GM18511 (cell line): ENCODE data around the gene BCAS4.
"Not testable (repeated sequence)": the region's sequence is repeated elsewhere in the genome, so short reads cannot be mapped to it uniquely, and the experiment has no call there.

Source experiments
- ATAC-seq: cut with Tn5 transposase; IDR thresholded peaks from one replicate; pipeline ENCODE4 v1.9.1; 2021; ENCODE audit warnings: mild to moderate bottlenecking, moderate library complexity; ENCODE audit not compliant: unreplicated experiment

Gene BCAS4

DNA sequence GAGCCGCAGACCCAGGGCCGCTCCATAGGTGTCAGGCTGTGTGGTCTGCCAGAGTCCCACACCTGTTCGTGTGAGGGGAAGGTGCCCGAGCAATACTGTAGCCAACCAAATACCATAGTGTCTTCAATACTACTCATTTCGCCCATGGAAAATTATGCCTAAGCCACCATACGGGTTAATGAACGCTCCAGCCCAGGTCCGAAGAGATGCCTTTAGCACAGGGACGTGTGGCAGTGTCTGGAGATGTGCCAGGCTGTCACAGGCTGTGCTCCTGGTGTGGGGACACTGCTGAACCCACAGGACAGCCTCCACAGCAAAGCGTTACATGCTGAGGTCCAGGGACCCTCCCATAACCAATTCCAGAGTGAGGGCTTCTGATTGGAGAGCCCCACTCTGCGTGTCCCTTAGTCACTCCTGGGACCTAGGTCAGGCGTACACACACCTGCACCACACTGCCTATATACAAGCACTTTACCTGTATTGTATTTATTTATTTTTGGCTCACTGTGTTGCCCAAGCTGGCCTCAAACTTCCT, 25.2 kb upstream of the BCAS4 start:
- ATAC-seq = not testable (repeated sequence)

DNA sequence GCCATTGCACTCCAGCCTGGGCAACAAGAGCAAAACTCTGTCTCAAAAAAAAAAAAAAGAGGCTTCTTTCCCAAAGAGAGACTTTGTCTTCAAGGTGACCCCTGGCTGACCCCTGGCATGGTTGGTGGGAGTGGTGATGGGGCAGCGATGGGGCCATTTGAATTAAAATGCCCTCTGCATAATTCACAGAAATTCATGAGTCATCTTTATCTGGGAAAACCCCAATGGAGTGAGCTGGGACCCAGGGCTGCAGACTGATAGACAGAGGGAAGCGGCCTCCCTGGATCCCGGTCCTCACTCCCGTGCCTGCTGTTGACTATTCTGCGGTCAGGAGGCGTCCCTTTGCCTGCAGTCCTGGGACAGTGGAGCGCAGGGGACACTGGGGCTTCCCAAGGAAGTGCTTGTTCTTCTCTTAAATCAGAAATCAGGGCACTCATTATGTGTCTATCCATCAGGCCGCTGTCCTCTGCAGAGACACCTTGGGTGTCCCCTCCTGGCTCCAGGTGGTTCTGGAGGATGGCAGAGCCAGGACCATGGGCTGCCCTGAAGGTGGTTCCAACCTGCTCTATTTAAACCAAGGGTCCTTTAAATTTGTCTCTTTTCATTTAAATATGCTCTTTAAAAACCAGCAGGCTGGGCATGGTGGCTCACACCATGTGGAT, 23.3 kb upstream of the BCAS4 start:
- ATAC-seq = not testable (repeated sequence)

DNA sequence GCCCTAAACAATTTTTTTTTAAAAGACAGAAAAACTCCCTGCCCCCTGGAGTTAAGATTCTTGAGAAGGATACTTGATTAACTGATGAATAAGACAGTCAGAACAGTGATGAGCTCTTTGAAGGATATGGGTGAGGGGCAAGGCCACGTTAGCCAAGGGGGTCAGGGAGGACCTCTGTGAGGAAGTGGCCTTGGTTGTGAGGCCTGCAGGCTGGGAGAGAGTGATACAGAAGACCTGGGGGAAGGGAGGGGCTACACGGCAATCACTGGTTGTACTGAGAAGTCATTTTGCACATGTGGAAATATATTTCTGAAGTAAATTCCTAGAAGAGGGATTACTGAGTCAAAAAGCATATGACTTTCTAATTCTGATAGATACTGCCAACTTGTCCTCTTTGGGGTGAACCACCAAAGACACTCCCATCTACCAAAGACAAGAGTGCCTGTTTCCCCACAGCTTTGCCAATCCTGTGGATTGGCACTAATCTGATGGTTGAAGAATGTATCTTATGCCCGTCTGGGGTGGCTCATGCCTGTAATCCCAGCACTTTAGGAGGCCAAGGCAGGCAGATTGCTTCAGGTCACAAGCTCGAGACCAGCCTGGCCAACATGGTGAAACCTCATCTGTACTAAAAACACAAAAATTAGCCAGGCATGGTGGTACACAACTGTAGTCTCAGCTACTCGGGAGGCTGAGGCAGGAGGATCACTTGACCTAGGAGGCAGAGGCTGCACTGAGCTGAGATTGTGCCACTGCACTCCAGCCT, 22.3 kb upstream of the BCAS4 start:
- ATAC-seq = no peak

DNA sequence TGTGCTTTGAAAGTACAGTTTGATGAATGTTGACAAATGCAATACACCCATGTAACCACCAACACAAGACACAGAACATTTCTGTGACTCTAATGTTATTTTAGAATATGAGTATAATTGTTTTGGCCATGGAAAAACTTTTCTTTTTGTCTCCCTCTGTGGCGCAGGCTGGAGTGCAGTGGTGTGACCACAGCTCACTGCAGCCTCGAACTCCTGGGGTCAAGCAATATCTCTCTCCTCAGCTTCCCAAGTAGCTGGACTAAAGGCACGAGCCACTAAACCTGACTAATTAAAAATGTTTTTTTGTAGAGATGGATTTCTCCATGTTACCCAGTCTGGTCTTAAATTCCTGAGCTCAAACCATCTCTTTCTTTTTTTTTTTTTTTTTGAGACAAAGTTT, 20.3 kb upstream of the BCAS4 start:
- no peak for ATAC-seq

DNA sequence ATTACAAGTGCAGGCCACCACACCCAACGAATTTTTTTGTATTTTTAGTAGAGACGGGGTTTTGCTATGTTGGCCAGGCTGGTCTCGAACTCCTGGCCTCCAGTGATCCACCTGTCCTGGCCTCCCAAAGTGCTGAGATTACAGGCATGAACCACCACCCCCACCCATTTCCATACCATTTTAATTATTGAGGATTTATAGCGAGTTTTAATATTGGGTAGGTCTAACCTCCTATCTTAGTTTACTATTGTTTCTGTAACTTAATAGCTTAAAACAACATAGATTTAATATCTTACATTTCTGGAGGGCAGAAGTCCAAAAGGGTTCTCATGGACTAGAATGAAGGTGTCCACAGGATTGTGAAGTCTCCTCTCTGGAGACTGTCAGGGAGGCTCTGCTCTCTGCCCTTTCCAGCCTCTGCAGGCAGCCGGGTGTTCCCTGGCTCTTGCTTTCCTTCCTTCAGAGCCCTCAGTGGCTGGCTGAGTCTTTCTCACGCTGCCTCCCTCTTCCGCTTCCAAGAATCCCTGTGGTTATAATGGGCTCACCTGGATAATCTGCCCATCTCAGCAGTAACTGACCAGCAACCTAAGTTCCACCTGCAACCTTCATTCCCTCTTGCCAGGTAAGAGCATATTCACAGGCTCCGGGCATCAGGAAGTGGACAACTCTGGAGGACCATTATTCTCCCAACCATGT, 18.6 kb upstream of the BCAS4 start:
- ATAC-seq = no peak

DNA sequence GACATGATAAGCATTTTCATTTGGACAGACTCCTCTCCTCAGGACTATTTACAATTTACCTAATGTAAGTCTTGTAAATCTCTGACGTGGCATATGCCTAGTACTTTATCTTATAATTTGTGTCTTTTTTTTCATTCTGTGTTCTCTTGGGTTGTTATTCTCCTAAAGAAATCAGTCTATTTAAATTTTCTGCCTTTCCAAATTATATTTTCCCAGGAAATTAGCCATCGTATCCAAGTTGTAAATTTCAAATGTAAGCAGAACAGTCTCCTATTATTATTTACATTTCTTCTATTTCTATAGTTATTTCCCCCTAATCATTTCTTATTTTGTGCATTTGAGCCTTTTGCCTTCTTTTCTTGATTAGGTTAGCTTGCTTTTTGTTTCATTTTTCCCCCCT, 17.5 kb upstream of the BCAS4 start:
- ATAC-seq = no peak

DNA sequence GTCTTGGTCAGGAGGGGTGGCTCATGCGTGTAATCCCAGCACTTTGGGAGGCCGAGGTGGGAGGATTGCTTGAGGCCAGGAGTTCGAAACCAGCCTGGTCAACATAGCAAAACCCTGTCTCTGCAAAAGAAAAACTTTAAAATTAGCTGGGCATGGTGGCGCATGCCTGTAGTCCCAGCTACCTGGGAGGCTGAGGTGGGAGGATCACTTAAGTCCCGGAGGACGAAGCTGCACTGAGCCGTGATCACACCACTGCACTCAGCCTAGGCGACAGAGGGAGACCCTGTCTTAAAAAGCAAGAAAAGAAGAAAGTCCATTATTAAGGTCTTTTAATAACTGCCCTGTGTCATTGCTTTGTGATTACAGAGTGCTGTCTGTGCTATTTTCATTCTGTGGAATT, 15.9 kb upstream of the BCAS4 start:
- not testable (repeated sequence) for ATAC-seq

DNA sequence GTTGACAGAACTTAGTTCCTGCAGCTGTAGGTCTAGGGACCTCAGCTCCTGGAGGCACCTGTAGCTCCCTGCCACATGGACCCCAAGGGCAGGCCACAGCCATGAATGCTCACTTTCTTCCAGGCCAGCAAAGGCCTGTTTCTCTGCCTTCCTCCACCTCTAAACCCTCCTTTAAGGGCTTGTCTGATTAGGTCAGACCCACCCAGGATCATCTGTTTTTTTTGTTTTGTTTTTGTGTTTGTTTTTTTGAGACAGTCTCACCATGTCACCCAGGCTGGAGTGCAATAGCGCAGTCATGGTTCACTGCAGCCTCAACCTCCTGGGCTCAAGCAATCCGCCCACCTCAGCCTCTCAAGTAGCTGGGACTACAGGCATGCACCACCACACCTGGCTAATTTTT, 11.5 kb upstream of the BCAS4 start:
- no peak for ATAC-seq

DNA sequence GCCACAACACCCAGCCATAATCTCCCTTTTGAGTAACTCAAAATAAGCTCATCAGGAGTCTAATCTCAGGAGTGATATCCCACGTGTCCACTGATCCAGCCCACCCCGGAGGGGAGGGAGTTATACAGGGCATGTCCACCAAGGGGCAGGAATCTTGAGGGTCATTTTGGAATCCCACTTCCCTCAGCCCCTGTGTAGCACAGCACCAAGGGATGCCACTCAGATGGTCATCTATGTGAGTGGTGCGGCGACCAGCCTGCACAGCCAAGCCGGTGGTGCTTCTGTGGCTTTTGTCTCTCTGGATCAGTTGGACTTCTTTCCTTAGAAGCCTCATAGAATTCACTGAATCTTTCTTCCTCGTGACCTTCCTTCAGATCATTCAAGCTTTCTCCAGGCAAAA, 11.0 kb upstream of the BCAS4 start:
- ATAC-seq = no peak

DNA sequence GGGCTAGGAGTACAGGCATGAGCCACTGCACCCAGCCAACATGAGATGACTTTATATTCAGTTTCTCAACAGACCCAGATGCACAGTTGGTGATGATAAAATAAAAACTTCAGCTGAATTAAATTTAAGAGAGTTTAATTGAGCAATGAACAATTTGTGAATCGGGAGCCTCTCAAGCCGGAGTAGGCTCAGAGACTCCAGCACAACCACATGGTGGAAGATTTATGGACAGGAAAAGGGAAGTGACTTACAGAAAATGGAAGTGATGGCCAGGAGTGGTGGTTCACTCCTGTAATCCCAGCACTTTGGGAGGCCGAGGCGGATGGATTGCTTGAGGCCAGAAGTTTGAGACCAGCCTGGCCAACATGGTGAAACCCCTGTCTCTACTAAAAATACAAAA, 10.4 kb upstream of the BCAS4 start:
- ATAC-seq = no peak

DNA sequence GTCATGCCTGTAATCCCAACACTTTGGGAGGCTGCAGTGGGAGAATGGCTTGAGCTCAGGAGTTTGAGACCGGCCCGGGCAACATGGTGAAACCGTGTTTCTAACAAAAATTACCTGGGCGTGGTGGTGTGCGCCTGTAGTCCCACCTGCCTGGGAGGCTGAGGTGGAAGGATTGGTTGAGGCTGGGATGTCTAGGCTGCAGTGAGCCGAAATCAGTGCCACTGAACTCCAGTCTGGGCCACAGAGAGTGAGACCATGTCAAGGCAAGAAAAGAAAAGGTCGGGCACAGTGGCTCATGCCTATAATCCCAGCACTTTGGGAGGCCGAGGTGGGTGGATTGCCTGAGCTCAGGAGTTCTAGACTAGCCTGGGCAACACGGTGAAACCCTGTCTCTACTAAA, 8.2 kb upstream of the BCAS4 start:
- no peak for ATAC-seq

DNA sequence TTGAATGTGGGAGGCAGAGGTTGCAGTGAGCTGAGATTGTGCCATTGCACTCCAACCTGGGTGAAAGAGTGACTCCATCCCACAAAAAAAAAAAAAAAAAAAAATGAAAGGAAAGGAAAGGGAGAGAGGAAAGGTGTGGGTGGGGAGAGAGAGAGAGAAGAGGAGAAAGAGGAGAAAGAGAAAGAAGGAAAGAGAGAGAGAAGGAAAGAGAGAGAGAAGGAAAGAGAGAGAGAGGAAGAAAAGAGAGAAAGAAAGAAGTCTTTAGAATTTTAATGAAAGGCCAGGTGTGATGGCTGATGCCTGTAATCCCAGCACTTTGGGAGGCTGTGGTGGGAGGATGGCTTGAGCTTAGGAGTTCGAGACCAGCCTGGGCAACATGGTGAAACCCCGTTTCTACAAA, 7.7 kb upstream of the BCAS4 start:
- ATAC-seq = no peak

DNA sequence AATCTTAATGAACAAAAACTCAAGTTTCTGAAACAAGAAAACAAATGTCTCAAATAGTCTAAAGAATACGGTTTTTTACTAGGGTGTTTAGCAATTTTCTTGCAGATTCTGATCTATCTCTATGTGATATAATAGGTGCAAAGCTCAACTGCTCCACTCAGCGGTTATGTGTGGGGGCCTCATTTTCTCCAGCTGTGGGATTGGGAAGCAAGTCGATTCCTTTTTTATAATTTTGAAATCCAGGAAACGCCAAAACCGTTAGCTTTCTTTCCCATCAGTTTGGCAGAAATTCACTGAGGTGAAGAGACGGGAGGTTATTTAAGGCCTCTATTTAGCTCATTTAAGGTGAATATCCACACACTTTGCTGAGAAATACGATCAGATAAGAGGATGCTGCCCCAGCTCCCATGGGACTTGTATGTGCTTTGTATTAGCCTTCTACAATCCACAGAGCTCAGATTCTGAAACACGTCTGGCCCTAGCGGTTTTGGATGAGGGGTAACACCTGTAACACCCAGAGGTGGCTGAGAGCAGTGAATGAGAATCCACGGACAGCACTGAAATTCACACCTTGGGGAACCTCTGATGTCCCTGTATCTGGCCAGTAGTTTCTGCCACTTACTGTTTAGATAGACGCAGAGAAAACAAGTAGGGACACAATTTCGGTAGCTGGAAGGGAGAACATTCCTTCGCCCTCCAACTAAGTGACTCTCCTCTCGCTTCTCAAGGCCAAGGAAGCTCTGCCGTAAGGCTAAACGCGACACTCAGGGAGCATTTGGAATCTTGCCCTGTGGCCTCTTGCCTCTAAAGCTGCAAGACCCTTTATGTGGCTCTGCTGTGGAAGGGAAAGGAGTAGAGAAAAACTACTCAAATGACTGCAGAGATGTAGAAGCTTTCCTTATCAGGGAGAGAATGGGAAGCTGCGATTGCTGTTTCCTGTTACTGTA, 6.5 kb upstream of the BCAS4 start:
- no peak for ATAC-seq

DNA sequence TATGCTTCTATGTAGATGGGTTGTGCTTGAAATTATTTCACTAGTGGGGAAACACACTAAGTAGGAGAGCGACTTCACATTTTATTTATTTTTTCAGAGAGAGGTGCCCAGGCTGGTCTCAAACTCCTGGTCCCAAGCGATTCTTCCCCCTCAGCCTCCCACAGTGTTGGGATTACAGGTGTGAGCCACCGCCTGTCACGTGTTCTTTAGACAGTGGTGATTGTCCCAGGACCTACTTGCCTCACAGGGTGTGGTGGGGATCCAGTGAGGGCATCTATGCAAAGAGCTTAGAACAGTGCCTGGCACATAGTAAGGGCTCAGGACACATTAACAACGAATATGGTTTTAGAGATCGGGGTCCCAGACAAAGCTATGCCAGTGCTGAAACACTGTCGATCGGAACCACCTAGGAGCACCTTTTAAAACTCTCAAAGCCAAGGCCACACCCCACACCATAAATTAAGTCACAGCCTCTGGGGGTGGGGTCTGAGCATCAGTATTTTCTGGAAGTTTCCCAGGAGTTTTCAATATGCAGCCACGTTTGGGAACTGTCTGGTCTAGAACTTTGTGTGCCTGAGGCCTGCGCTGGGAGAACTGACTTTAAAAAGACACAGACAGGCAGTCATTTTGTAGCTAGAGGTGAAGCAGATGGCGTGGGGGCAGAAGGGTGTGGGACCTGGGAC, 4.8 kb upstream of the BCAS4 start:
- ATAC-seq = no peak

DNA sequence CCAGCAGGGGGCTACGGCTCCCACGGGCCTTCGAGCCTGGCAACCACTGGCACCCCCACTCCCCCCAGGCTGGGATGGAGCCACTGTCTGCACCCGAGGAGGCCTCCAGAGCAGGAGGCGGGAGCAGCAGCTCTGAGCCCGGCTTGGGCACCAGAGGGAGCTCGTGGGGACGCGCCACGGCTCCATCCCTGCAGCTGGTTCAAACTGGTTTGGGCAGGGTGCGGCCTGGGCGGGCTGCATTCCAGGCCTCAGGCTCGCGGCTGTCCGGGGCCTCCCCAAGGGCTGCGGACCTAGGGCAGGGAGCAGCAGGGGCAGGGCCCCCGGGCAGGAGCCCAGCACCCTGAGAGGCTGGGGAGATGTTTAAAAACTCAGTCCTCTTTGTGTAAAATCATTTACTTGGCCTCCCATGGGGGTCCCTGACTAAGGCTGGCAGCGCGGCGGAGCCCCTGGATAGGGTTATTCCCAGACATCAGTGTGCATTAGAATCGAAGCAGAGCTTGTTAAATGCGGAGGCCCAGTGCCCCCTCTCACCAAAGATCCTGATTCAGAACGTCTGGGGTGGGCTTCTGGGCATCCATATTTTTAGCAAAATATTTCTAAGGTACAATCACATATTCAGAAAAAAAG, 4.1 kb upstream of the BCAS4 start:
- peak; percentile 57 for ATAC-seq

DNA sequence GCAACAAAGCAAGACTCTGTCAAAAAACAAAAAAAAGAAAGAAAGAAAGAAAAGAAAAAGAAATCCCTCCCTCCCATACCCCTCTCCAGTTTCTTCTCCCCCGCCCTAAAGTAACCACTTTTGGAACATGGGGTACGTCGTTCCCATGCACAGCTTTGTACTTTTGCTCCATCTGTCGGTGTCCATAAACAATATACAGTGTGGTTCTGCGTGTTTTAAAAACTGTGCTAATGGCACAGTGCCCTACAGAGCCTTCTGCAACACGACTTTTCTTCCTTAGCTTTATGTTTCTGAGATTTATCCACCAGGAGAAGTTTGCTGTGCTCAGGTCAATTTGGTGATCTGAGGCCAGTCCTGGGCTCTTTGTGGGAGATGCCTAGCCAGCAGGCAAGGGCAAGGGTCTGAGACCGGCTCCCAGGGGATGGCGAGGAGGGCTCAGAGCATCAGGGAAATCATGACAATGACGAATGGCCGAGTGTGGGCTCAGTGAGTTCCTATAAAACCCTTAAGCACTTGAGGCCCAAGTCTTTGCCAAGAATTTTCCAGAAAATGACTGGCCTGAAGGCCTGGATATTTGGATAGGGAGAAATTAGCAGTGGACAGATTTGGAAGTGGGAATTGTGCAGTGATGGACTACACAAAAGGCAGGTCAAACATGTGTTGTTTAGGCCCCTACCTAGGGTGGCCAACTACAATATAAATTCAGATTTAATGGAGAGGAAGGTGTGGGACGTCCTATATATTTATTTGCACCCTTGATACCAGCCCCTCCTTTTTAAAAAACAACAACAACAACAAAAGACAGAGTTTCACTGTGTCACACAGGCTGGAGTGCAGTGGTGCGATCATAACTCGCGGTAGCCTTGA, 1.9 kb upstream of the BCAS4 start:
- ATAC-seq = no peak

DNA sequence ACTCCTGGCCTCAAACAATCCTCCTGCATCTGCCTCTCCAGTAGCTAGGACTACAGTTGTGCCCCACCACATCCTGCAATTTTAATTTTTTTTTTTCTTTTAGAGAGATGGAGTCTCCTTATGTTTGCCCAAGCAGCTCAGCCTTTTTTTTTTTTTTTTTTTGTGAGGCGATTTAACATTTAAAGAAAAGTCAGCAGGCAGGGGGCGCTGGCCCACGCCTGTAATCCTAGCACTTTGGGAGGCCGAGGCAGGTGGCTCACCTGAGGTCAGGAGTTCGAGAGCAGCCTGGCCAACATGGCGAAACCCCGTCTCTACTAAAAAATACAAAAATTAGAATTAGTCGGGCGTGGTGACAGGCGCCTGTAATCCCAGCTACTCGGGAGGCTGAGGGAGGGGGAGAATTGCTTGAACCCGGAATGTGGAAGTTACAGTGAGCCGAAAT, 1.3 kb upstream of the BCAS4 start:
- not testable (repeated sequence) for ATAC-seq

DNA sequence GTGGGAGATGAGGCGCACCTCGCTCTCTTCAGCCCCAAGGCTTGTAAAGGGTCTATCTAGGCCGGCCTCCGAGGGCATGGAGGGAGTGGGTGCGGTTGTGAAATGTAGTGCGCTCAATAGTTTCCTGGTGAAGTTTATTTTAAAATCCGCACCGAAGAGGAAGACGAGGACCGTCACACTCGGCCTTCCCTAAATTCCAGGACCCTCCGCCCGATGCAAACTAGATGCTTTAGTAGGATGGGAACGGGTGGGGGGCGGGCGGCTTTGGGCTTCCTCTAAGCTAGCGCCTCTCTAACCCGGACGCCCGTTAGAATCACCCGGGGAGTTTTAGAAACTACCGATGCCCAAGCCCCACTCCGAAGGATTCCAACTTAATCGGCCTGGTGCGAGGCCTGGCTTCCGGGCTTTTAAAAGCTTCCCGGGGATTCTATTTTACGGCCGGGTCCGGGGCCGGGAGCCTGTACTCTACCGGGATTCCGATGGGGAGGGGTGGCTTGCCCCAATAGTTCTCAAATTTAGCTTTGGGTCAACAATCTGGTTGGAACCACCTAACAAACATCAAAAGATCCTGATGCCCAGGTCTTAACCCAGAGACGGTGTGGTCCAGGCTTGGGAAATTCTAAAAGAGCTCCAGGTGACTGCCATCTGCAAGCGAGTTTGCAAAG, 548 bp upstream of the BCAS4 start:
- peak; percentile 6 for ATAC-seq
